ELR (cell line): ENCODE results near the gene TMEM52.

ENCODE experiments used
- DNase-seq: peaks from one replicate; pipeline ENCODE4 v3.0.0-alpha.2; 2015; ENCODE audit warnings: low read depth

Gene TMEM52

DNA sequence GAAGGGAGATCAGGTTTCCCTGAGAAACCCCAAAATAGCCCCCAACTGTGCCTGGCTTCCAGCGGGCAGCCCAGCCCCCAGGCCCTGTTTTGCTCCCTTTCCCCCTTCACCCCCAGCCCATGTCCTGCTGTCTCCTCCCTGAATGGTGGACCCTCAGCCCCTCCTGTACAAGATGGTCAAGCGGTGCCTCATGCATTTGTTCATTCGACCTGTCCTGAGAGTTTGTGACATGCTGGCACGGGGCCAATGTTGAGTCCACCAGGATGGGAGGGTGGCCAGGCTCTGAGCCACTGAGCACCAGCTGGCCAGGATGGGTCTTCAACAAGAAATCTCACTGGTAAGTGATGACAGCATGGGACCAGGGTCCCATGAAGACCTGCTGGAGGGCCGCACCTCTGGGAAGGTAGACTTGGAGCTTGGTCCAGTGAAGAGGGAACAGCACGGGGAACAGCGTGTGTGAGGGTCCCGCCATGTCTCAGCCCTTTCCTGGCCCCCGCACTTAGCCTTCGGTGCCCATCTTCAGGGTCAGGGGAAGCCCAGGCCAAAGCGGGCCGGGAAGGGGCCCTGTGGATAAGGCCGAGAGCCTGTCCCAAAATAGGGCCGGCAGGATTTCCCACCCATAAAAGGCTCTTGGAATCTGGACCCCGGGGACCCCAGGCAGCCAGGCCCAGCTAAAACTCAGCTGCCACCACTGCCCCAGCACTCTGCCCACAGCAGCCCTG lies 3.9 kb downstream of the TMEM52 start, which contains the start of gene CALML6:
TSS of gene CALML6 (plus strand) at position 290 of the 722 bp plus-strand sequence. CDS start at position 311, 21 bp downstream.
- no peak for DNase-seq

- DNase-seq = no peak
These were observed 4.7 kb downstream of the TMEM52 start for GRCh38 chr1:1914101-1914970.

- DNase-seq = no peak
These were observed 7.6 kb downstream of the TMEM52 start for GRCh38 chr1:1911350-1912041.

DNA sequence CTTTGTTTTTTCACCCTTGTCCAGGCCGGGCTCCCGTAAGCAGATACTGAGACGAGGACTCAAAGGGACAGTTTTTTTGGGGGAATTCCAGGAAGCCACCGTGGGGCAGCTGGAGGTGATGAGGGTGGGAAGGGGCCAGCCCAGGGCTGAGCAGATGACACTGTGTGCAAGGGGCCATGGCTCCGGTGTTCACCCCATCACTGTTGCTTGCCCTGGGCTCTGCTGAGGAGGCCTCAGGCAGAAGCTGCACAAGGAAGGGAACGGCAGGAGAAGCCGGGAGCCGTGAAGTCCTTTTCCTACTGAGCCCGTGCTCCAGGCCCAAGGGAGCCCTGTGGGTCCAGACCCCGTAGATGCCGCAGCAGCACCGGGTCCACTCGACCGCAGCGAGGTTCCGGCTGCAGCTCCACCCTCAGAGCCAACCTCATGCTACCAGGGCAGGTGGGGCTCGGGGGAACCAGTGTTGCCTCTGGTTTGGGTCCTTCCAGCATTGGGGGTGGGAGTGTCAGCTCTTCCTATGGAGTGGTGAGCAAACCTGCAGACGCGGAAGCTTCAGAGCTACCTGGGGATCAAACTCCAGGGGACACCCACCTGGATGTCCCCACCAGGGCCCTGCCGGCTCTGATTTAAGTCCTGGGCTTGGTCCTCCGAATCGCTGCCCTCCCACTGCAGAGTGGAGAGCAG lies 8.3 kb downstream of the TMEM52 start:
- no peak for DNase-seq

- DNase-seq = no peak
These were observed 9.0 kb downstream of the TMEM52 start for GRCh38 chr1:1910033-1910465.

DNA sequence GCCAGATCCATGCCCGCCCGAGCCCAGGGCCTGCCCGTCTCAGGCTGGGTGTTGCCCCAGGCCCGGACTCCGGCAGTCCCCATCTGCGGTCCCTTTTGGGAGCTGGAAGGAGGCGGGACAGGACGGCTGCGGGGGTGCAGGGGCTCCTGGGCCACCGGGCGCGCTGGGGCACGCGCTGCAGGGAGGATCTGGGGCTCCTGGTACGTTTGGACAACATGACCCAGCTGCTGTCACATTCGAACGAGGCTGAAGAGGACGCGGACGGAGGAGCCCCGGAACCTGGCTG lies 10.6 kb downstream of the TMEM52 start:
- DNase-seq = no peak

- no peak for DNase-seq
These were observed 11.9 kb downstream of the TMEM52 start for GRCh38 chr1:1907098-1907736.

DNA sequence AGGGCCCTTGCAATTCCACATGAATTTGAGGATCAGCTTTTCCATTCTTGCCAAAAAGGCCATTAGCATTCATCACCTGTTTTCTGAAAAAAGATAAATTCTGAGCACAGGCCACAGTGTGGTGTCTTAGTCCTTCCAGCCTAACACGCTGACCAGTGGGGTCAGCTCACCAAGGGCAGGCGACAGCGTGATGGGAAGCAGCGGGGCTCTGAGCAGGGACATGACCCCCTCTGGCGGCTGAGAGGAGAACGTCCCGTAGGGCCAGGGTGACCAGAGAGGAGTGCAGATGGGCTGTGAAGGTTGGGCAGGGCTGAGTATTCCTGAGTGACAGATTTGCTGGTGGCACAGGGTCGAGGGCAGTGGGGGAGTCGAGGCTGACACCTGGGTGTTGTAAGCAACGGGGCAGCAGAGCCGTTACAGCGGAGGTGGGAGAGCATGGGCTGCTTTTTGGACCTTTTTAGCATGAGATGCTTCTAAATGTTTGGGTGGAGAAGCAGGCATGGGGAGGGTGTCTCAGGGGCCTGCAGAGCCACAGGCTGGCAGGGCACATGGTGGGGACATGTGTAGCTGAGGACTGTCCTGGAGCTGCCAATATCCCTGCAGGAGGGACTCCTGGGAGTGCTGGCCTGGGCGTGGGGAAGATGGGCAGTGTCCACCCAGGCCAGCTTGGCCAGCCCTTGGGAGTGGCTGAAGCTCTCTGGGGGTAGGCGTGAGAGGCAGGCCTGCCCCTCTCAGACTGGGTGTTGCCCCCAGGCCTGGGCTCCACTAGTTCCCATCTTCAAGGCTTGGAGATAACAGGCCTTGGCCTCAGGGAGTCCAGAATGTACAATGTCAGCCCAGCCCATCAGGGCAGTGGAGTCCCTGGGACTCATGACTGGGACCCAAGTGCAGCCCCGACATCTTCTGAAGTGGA lies 12.6 kb downstream of the TMEM52 start:
- DNase-seq = peak; percentile 85

- DNase-seq = no peak
These were observed 15.9 kb downstream of the TMEM52 start for GRCh38 chr1:1903224-1903623.

GRCh38 chr1:1901641-1902294 lies 17.3 kb downstream of the TMEM52 start:
- no peak for DNase-seq

DNA sequence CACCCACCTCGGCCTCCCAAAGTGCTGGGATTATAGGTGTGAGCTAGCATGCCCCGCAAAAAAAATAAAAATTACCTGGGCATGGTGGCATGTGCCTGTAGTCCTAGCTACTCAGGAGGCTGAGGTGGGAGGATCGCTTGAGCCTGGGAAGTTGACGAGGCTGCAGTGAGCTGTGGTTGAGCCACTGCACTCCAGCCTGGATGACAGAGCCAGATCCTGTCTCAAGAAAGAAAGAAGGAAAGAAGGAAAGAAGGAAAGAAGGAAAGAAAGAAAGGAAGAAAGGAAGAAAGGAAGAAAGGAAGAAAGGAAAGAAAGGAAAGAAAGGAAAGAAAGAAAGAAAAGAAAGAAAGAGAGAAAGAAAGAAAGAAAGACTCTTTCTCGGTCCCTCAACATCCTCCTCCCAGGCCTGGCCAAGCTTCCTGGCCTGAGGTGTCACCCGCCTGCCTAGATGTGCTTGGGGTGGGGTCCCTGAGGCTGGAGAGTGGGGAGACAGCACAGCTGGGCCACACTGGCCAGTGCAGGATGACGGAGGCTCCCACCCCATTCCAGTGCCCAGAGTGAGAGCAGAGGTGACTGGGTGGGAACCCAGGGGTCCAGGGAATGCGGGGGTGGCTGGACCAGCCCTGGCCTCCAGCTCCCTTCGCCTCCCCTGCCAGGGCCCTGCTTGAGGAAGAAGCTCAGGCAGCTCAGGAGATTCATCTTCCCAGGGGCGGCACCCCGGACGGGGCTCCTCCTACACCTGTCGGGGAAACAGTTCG lies 18.0 kb downstream of the TMEM52 start:
- DNase-seq = no peak

DNA sequence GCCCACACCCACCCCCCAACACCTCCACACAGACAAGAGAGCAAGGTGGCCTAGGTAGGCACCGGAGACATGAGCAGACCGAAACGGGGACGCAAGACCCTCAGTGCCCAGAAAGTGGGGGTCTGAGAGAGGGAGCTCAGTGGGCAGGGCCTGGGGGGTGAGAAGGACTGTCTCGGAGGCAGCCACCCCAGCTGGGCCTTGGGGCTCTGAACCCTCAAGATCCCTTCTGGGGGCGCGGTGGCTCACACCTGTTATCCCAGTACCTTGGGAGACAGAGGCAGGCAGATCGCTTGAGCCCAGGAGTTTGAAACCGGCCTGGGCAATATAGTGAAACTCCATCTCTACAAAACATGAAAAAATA lies 19.1 kb downstream of the TMEM52 start:
- no peak for DNase-seq

DNA sequence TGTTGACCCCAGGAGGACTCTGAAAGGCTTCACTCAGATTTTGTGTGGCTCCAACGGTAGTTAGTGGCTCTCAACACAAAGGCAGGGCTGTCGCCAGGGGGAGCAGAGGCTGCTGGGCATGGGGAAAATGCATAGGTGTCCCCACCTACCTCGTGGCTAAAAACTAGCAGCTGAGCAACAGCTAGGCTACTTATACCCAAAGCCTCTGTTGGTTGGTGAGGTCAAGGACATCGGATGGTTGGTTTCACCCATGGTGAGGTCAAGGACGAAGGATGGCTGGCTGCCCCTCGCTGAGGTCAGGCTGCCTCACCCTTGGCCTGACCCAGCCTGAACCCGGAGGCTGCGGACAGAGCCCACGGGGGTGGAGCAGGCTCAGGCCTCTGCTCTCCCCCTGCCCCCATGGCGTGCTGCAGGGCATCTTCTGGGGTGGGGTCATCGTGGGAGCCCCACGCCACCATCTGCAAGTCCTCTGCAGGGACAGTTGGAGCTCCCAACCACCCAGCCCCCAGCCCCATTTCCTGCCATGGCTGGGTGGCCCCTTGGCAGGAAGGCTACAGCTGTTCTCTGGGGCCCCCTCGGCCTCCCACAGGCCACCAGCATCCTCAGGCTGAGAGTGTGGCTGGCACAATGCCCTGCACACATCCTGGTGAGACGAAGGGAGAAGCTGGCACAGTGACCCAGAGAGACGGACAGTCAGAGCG lies 19.7 kb downstream of the TMEM52 start:
- no peak for DNase-seq

DNA sequence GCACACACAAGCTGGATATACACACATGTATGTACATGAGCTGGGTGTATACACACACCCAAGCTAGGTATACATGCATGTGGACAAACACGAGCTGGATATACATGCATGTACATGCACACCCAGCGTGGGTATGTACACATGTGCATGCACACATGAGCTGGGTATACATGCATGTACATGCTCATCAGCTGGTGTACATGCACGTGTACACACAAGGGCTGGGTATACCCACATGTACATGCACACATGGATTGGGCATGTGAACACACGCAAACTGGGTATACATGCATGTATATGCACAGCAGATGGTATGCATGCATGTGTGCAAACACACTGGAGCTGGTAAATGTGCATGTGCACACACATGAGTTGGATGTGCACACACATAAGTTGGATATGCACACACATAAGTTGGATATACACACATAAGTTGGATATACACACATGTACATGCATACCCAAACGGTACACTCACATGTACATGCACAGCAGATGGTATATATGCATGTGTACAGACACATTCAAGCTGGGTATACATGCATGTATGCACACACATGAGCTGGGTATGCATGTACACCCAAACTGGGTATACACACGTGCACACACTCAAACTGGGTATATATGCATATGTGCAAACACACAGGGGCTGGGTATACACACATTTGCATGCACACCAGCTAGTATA lies 20.7 kb downstream of the TMEM52 start:
- no peak for DNase-seq

- no peak for DNase-seq
These were observed 23.4 kb downstream of the TMEM52 start for GRCh38 chr1:1895456-1896336.

GRCh38 chr1:1895060-1895418 lies 24.0 kb downstream of the TMEM52 start:
- DNase-seq = no peak

GRCh38 chr1:1894354-1895059 lies 24.6 kb downstream of the TMEM52 start:
- no peak for DNase-seq
